Fibroblast of lung (primary cell): ENCODE measurements around the gene TOGARAM1. TPM values are rescaled to one million over a fixed set of nuclear protein-coding genes. Genes with fewer than 3 reads are reported as not detected.

Source experiments
- DNase-seq, 2 donors: peaks; one replicate each; pipeline versions ENCODE4 v3.0.0 to v3.0.0-alpha.2; 2010; ENCODE audit warnings: low read depth in 2 of 2
- H2AFZ ChIP-seq: 2 replicates; pipeline ENCODE4 v1.5.1; 2012; ENCODE audit warnings: low read length, control low read depth, inconsistent platforms
- H3K27ac ChIP-seq: 2 replicates; pipeline ENCODE4 v1.5.1; 2011; ENCODE audit warnings: low read length, control low read depth; ENCODE audit not compliant: insufficient read depth
- H3K27me3 ChIP-seq: 2 replicates; pipeline ENCODE4 v1.5.1; 2011; ENCODE audit warnings: mild to moderate bottlenecking, low read length; ENCODE audit not compliant: control insufficient read depth, insufficient read depth
- H3K36me3 ChIP-seq: 2 replicates; pipeline ENCODE4 v1.5.1; 2011; ENCODE audit warnings: low read length; ENCODE audit not compliant: control insufficient read depth, insufficient read depth
- H3K4me1 ChIP-seq: 2 replicates; pipeline ENCODE4 v1.5.1; 2011; ENCODE audit warnings: low read length; ENCODE audit not compliant: control insufficient read depth, insufficient read depth; ENCODE audit errors: extremely low read depth
- H3K4me2 ChIP-seq: 2 replicates; pipeline ENCODE4 v1.5.1; 2011; ENCODE audit warnings: low read length, control low read depth; ENCODE audit not compliant: insufficient read depth; ENCODE audit errors: extremely low read depth
- H3K4me3 ChIP-seq, 4 experiments: fragments of 200-600 bp in 1 of 4; sonication (generic) in 1 of 4; replicated peaks in 1 of 4; 2 replicates each; pipeline ENCODE4 v1.5.1; 2011 to 2016; ENCODE audit warnings: low read length in 4 of 4, low read depth in 3 of 4, mild to moderate bottlenecking in 3 of 4, control low read depth in 2 of 4, inconsistent platforms in 1 of 4, mixed read lengths in 1 of 4; ENCODE audit not compliant: insufficient read depth in 1 of 4; ENCODE audit errors: control extremely low read depth in 1 of 4
- H3K79me2 ChIP-seq: 2 replicates; pipeline ENCODE4 v1.5.1; 2012; ENCODE audit warnings: mild to moderate bottlenecking, low read length, inconsistent platforms; ENCODE audit not compliant: control insufficient read depth, insufficient read depth
- H3K9ac ChIP-seq: 2 replicates; pipeline ENCODE4 v1.5.1; 2011; ENCODE audit warnings: mild to moderate bottlenecking, low read length, control low read depth; ENCODE audit not compliant: insufficient read depth
- H3K9me3 ChIP-seq: 2 replicates; pipeline ENCODE4 v1.5.1; 2012; ENCODE audit warnings: low read depth, low read length; ENCODE audit not compliant: control insufficient read depth, insufficient read depth
- H4K20me1 ChIP-seq: 2 replicates; pipeline ENCODE4 v1.5.1; 2011; ENCODE audit warnings: low read length; ENCODE audit not compliant: control insufficient read depth, insufficient read depth; ENCODE audit errors: extremely low read depth
- EZH2 ChIP-seq: IDR thresholded peaks from 2 replicates; pipeline ENCODE4 v1.5.1; 2012; ENCODE audit warnings: low read length, control low read depth, mild to moderate bottlenecking; ENCODE audit errors: missing control alignments
- polyA plus RNA-seq, 2 donors: library from polyadenylated mRNA; depleted of rRNA in 1 of 2; stranded (reverse) in 1 of 2; unstranded in 1 of 2; fragments of >200 nt; gene quantifications; 2 replicates each; pipeline ENCODE4 v1.2.1, GENCODE V29; 2011 to 2012; ENCODE audit warnings: missing spikeins in 1 of 2
- total RNA-seq: library from RNA; depleted of rRNA; stranded (reverse); fragments of >200 nt; gene quantifications from 2 replicates; pipeline ENCODE4 v1.2.1, GENCODE V29; 2014
- TF ChIP-seq, protein P1 (sequence below), 2 donors: IDR thresholded peaks in 1 of 2; conservative IDR thresholded peaks in 1 of 2; 1 replicate in 1 of 2; 2 replicates in 1 of 2; pipeline ENCODE4 v1.5.1; 2011 to 2012; ENCODE audit warnings: low read length in 2 of 2, control low read depth in 1 of 2, inconsistent platforms in 1 of 2, low read depth in 1 of 2, mild to moderate bottlenecking in 1 of 2

TOGARAM1 gene
- total and polyA plus RNA-seq, 2 donors (not counting 1 experiment from before 2014, with no cell fraction given), result 10.7 to 24.9 TPM

- DNase-seq, result peak; percentile 86 to 90
- Histone ChIP-seq H3K4me1 (no peaks in the 10 kb centered on the region), H3K9me3 (no peaks in the 10 kb centered on the region), H3K79me2 (peaks cover 51% of the 10 kb centered on the region), H3K4me3 (peak within 1 kb of the TSS; percentile 73 to 98 (median 82)), H3K9ac (peak within 1 kb of the TSS; percentile 89), H3K27me3 (no peaks in the 10 kb centered on the region), H3K36me3 (no peaks in the 10 kb centered on the region), H2AFZ (peak within 1 kb of the TSS; percentile 93), H3K4me2 (peak within 1 kb of the TSS; percentile 94), H4K20me1 (no peaks in the 10 kb centered on the region), H3K27ac (peak within 1 kb of the TSS; percentile 74)
- TF ChIP-seq, protein P1, sequence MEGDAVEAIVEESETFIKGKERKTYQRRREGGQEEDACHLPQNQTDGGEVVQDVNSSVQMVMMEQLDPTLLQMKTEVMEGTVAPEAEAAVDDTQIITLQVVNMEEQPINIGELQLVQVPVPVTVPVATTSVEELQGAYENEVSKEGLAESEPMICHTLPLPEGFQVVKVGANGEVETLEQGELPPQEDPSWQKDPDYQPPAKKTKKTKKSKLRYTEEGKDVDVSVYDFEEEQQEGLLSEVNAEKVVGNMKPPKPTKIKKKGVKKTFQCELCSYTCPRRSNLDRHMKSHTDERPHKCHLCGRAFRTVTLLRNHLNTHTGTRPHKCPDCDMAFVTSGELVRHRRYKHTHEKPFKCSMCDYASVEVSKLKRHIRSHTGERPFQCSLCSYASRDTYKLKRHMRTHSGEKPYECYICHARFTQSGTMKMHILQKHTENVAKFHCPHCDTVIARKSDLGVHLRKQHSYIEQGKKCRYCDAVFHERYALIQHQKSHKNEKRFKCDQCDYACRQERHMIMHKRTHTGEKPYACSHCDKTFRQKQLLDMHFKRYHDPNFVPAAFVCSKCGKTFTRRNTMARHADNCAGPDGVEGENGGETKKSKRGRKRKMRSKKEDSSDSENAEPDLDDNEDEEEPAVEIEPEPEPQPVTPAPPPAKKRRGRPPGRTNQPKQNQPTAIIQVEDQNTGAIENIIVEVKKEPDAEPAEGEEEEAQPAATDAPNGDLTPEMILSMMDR (conservative IDR thresholded peaks at IDR 0.05 in 1 of 2, IDR thresholded peaks at IDR 0.05 in 1 of 2; ENCODE audit: low read depth in 1 of 2, low read length in 2 of 2), result no peak
- no peak for TF ChIP-seq EZH2
These were observed 122.2 kb downstream of the TOGARAM1 start, which contains the start of gene PRPF39 for GRCh38 chr14:45083976-45084722. TSS of gene PRPF39 (plus strand) at chr14:45084116. CDS start at chr14:45095240, 11,124 bp downstream.

- no peak for TF ChIP-seq EZH2
- TF ChIP-seq, protein P1 (conservative IDR thresholded peaks at IDR 0.05 in 1 of 2, IDR thresholded peaks at IDR 0.05 in 1 of 2; ENCODE audit: low read depth in 1 of 2, low read length in 2 of 2), result no peak
- H3K4me1 ChIP-seq, result no peaks in the 10 kb centered on the region
- no peaks in the 10 kb centered on the region for H3K27me3 ChIP-seq
- peak overlapping the region; percentile 74 for H3K27ac ChIP-seq
- peak; percentile 17 to 75 for DNase-seq
- no peak overlapping the region for H3K9ac ChIP-seq
- H4K20me1 ChIP-seq, result no peaks in the 10 kb centered on the region
- peak overlapping the region; percentile 73 to 98 (median 82) for H3K4me3 ChIP-seq
- no peaks in the 10 kb centered on the region for H3K36me3 ChIP-seq
- peak overlapping the region; percentile 71 for H3K4me2 ChIP-seq
- H3K9me3 ChIP-seq, result no peaks in the 10 kb centered on the region
- no peak overlapping the region for H2AFZ ChIP-seq
- peaks cover 59% of the 10 kb centered on the region for H3K79me2 ChIP-seq
These were observed 123.0 kb downstream of the TOGARAM1 start for GRCh38 chr14:45084946-45085346.

DNA sequence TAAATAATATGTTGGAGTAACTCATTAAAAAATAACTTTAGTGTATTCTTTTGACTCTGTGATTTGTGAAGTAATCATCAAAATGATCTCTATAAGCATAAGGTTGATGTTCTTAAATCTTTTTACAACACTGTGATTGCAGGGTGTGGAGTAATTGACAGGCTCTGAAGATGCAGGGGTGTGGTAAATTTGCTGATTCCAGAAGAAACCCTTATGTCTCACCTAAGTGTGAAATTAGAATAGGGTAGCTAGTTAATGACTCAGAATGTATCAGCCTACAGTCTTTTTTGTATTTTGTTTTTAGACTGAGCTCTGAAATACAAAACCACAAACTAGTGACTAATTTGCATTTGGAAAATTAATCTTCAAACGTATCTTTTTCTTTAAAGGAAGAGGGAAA lies 127.8 kb downstream of the TOGARAM1 start:
- peaks cover 94% of the 10 kb centered on the region for H3K79me2 ChIP-seq
- peak; percentile 32 to 75 for DNase-seq
- H4K20me1 ChIP-seq, result peaks cover 2% of the 10 kb centered on the region
- H3K27me3 ChIP-seq, result no peaks in the 10 kb centered on the region
- H3K27ac ChIP-seq, result no peak overlapping the region
- no peak overlapping the region for H3K9ac ChIP-seq
- TF ChIP-seq, protein P1 (conservative IDR thresholded peaks at IDR 0.05 in 1 of 2, IDR thresholded peaks at IDR 0.05 in 1 of 2; ENCODE audit: low read depth in 1 of 2, low read length in 2 of 2), result no peak
- no peak for TF ChIP-seq EZH2
- no peaks in the 10 kb centered on the region for H3K36me3 ChIP-seq
- H3K4me1 ChIP-seq, result no peaks in the 10 kb centered on the region
- H3K9me3 ChIP-seq, result no peaks in the 10 kb centered on the region
- H3K4me3 ChIP-seq, result no peak overlapping the region
- H3K4me2 ChIP-seq, result peak overlapping the region; percentile 42
- no peak overlapping the region for H2AFZ ChIP-seq
